NCI-H82 treated with DMSO at 0.1 percent for 48 hours (cell line): Measurements from ENCODE around the gene HOXD1.

Experiments
- DNase-seq: peaks from one replicate; lab custom pipeline; 2025; ENCODE audit not compliant: unreplicated experiment; lab: John Stamatoyannopoulos, UW

The HOXD1 gene

DNA sequence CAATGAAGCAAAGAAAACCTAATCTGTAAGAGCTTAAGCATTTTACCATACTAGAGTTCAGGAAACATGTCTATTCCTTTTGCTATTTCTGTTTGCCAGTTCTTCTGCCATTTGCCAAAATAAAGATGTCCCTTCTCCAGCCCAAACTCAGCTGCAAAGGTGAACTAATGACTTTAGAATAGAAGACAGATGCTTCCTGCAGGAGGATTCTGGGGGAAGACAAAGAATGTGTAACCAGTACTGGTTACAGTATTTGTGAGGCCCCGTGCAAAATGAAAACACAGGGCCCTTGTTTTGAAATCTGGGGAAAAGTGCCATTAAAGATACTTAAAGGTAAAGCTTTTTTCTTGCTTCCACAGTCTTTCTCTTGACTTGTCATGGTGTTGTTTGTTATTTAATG, 46.5 kb downstream of the HOXD1 start:
- DNase-seq = no peak

DNA sequence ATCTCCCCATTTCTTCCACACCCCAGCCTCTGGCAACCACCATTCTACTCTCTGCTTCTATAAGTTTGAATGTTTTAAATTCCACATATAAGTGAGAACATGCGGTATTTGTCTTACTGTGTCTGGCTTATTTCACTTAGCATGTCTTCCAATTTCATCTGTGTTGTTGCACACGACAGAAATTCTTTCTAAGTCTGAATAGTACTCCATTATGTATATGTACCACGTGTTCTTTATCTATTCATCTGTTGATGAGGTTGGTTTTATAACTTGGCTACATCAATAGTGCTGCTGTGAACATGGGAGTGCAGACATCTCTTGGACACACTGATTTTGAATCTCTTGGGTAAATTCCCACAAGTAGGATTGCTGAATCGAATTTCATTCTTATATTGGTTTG, 49.0 kb downstream of the HOXD1 start:
- no peak for DNase-seq

DNA sequence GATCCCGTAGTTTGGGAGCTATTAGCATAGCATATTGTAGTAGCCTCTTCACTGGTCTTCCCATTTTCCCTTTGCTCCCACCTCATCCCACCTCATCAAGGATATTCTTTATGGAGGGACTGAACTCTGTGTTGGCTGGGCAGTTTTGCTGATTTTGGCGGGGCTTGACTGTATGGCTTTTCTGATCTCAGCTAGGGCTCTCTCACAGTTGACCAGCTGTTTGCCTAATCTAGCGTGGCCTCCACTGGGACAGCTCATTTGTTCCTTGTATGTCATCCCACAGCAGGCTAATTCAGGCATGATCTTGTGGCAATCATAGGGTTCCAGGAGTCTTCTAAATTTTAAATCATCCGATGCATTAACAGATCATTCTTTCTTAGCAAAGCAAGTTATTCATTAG, 50.6 kb downstream of the HOXD1 start:
- DNase-seq = no peak

DNA sequence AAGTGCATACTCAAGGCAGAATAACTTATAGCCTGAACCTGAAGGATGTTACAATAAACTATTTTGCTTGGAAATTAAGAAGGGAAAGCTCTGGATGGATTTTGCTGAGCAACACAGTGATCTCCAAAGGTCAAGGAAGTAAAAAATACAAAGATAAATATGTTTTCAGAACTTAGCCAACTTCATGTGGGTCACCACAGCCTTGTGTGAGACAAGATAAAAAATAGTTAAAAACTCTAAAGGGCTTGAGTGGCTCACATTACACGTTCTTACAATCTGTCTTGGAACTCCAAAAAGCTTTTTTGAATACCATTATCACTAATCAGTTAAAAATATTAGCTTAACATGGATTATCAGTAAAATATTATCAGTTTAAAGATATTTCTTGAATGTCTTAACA, 51.8 kb downstream of the HOXD1 start:
- no peak for DNase-seq
